ENCODE measurements around the gene FAM221B. TPM values are rescaled to one million over a fixed set of nuclear protein-coding genes. Genes with fewer than 3 reads are reported as not detected.

FAM221B gene
- total RNA-seq, result not detected

GRCh38 chr9:35828716-35829083, at the start of gene FAM221B:
Gene FAM221B (minus strand): TSS chr9:35828732. CDS start chr9:35826161, 2,571 bp downstream.
- no peak for DNase-seq

DNA sequence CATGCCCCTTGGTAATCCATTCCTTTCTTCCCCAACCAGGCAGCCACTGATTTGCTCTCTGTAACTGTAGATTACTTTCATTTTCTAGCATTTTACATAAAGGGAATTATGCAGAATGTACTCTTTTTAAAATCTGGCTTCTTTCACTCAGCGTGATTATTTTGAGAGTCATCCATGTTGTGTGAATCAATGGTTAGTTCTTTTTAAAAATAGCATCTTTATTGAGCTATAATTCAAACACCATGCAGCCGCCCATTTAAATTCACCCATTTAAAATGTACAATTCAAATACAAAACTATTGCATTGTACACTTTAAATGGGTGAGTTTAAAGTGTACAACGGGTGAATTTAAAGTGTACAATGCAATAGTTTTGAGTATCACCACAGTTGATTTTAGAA, 44.0 kb upstream of the FAM221B start:
- DNase-seq, result no peak

GRCh38 chr9:35871545-35871944, 43.0 kb upstream of the FAM221B start:
- DNase-seq, result no peak

DNA sequence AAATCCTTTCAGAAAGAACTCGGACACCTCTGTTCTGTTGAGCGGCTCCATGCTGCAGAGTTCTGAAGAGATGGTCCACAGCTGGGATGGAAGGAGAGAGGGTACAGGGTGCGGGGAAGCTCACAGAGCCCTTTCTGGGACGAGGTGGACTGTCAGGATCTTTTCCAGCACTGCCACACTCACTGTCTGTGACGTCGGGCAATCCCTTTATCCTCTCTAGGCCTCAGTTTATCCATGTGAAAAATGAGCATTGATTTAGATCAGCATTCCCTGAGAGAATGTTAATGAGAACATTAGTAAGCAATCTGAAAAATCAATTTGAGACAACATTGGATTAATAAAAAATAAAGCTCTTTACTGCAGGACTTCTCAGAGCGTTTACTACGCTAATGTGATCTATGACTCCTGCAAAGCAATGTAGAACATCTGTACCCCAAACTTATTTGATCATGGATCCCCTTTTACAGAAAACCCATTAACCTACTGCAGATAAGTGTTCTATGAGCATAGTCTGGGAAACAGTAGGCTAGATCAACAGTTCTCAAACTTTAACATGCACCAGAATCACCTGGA, 41.9 kb upstream of the FAM221B start, which contains the start of gene OR13J1:
OR13J1 (minus strand) TSS at position 51 of the 573 bp plus-strand sequence; CDS start at position 51, 0 bp downstream.
- no peak for DNase-seq

DNA sequence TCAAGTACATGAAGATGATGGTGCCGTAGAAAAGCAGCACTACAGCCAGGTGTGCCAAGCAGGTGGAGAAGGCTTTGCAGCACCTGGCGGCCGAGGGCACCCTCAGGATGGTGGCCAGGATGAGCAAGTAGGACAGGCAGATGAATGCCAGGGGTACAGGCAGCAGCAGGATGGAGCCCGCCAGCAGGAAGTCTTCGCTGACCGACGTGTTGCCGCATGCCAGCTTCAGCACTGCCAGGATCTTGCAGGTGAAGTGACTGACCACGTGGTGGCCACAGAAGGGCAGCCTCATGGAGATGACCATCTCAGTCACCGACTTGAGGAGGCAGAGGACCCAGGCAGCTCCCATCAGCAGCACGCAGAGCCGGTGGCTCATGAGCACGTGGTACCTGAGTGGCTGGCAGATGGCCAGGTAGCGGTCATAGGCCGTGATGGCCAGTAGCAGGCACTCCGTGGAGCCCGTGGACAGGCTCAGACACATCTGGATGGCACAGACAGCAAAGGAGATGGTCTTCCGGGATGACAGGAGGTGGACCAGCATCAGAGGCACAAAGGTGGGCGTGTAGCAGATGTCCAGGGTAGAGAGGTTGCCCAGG, 41.2 kb upstream of the FAM221B start:
- no peak for DNase-seq

GRCh38 chr9:35868933-35869332, 40.4 kb upstream of the FAM221B start:
- DNase-seq, result no peak

GRCh38 chr9:35867538-35867937, 39.0 kb upstream of the FAM221B start:
- DNase-seq, result no peak

DNA sequence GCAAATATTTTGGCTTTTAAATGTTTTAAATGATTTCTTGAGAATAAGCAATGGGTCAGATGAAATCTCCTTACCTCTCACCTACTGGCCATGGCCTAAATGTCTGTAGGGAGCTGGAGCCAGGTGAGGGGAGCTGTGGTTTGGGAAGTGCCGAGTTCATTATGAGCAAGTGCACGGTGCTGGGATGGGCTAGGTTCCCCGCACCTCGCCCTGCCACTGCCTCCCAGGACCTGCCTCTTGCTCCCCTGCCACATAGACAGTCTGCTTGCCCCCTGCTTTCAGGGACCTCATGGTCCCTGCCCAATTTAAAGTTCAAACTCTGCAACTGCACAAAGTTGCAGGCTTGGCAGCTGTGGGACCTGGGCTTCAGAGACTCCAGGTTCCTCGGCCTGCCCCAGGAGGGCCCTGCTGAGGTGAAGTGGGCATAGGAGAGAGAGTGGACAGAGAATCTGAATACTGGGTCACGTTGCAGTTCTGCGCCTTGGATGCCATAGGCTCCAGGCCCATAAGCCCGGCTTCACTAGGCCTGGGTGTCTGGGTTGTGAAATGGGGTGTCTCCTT, 36.2 kb upstream of the FAM221B start:
- DNase-seq, result no peak

- DNase-seq, result no peak
These were observed 35.1 kb upstream of the FAM221B start for GRCh38 chr9:35863583-35863982.

GRCh38 chr9:35862328-35862727, 33.8 kb upstream of the FAM221B start:
- DNase-seq, result no peak

DNA sequence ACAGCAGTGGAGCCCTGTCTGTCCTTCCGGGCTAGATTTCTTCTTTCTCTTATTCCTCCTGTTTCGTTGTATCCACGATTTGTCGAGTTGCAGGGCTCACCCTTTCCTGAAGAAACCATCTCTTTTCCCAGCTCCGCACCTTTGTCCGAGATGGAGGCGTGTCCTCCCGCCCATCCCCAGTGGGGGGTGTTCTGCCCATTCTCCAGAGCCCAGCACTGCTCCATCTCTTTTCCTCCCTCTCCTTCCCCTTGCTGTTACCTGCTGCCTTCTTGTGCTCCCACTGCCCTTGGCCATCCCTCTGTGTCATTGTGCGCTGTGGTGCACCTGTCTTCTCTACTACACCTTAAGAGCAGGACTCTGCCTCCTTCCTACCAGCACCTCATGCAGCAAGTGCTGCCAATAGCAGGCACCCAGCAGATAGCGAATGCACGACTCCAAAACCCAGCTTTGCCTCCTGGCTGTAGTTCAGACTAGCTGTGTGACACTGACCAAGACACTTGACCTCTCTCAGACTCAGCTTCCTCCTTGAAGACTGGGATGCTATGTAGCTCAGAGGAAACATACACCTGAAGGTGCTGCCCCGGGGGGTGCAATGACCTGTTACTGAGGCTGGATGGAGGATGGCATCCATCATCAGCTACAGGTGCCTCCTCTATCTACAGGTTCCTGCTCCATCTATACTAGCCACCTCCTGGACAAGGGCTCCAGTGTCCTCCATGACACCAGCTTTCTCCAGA, 32.8 kb upstream of the FAM221B start:
- DNase-seq, result no peak

GRCh38 chr9:35859990-35860339, 31.4 kb upstream of the FAM221B start:
- DNase-seq, result no peak

GRCh38 chr9:35859310-35859989, 30.9 kb upstream of the FAM221B start:
- DNase-seq, result peak; percentile 36

DNA sequence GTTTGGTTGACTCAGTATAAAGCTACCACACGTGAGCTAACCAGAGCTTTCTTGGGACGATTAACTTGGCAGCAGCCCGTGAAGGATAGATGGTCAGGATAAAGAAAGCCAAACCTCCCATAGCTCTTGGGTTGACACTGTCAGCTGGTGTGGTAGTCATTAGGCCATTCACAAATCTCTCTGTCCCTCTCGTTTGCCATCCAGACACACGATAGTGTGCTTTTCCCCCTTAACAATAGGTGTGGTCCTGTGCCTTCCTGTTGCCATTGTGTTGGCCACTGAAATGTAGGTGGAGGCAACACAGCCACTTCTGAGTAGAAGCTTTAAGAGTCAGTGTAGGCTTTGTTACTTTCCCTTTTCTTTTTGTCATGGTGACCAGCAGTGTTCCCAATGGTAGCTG, 29.9 kb upstream of the FAM221B start:
- no peak for DNase-seq

GRCh38 chr9:35856882-35857281, 28.4 kb upstream of the FAM221B start:
- no peak for DNase-seq

DNA sequence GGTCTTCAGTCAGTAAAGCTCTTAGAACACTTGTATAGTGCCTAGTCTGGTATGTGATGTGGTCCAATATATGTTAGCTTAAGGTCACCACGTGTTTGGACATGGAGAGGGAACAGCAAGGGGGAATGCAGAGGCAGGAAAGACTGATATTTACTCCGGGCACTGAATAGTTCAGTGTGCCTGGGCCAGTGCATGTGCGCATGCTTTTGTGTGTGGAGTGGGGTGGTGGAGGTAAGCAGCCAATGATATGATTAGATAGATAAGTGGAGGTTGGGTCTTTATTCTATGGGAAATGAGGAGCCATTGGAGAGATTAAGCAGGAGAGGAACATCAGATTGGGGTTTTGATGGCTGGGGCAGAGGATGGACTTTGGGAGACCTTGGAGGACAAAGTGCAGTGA, 27.7 kb upstream of the FAM221B start:
- no peak for DNase-seq

- DNase-seq, result no peak
These were observed 25.7 kb upstream of the FAM221B start for GRCh38 chr9:35854091-35854762.

GRCh38 chr9:35852876-35853865, 24.6 kb upstream of the FAM221B start:
- DNase-seq, result no peak

GRCh38 chr9:35852267-35852815, 23.8 kb upstream of the FAM221B start:
- no peak for DNase-seq

DNA sequence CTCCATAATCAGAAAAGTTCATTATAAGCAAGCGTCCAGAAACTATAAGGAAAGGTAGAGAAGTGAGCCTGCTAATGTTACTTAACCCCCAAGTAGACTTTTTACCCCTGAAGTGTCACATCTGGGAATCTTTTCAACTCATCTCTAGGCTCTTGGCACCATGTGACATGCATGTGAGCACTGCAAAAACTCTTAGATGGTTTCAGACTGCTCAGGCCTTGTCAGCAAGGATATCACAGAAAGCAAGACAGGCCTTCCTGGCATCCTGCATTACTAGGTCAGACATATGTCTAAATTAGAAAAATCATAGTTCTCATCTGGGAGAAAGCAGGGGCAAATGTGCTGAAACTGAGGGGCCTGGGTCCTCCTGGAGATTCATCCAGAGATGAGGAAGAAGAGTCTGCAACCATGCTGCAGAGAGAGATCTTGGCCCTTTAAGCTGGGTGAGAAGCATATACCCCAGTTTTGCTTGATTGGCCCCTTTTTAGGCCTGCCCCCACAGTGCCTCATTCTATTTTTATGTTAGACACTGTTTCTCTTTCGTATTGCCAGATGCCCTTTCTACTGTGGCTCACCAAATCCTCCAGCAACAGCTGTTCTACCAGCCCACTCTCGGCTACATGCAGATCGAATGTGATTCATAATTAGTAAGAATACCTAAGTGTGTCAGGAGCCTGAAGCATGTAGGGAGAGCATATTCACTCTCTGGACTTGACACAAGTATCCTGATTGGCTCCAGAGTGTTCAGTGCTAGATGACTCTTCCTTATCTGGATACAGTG, 19.4 kb upstream of the FAM221B start:
- DNase-seq, result peak; percentile 79

All from tongue (tissue), 2 donors.